HEK293 (cell line): ENCODE data around the gene ROR2.

ENCODE experiments used
- CTCF ChIA-PET: fragments of 350-600 bp; formaldehyde crosslinking; extraction: SDS; loops from one replicate; lab custom pipeline; 2021; ENCODE audit warnings: antibody characterized with exemption; lab: Yijun Ruan, JAX
- POLR2A ChIA-PET: fragments of 300-600 bp; formaldehyde crosslinking; extraction: SDS; loops from one replicate; lab custom pipeline; 2020; ENCODE audit warnings: antibody characterized with exemption, inconsistent platforms; lab: Yijun Ruan, JAX
- H3K27ac ChIP-seq: fragments of 200-500 bp; sonication (Bioruptor generic); 2 replicates; pipeline ENCODE4 v1.5.1; 2014; ENCODE audit warnings: low read depth, low read length, control low read depth, inconsistent platforms; ENCODE audit errors: extremely low read depth
- H3K36me3 ChIP-seq, 2 experiments: fragments of 200-500 bp in 1 of 2; sonication (Bioruptor generic) in 1 of 2; 1 replicate in 1 of 2; 2 replicates in 1 of 2; pipeline ENCODE4 v1.5.1; 2014 to 2017; ENCODE audit warnings: inconsistent platforms in 2 of 2, low read length in 2 of 2; ENCODE audit not compliant: control insufficient read depth in 2 of 2, insufficient read depth in 1 of 2
- H3K4me1 ChIP-seq: fragments of 200-500 bp; sonication (Bioruptor generic); 2 replicates; pipeline ENCODE4 v1.5.1; 2014; ENCODE audit warnings: mild to moderate bottlenecking, low read length, inconsistent platforms; ENCODE audit not compliant: control insufficient read depth, insufficient read depth
- H3K4me3 ChIP-seq: 2 replicates; pipeline ENCODE4 v1.5.1; 2011; ENCODE audit warnings: low read depth, mild to moderate bottlenecking, control low read depth, low read length, moderate library complexity
- H3K9me3 ChIP-seq: fragments of 200-500 bp; sonication (Bioruptor generic); 2 replicates; pipeline ENCODE4 v1.5.1; 2014; ENCODE audit warnings: low read depth, low read length, inconsistent platforms; ENCODE audit not compliant: control insufficient read depth, insufficient read depth
- GLI2 ChIP-seq: fragments of 450-650 bp; formaldehyde crosslinking; IDR thresholded peaks from 2 replicates; pipeline ENCODE4; 2017; ENCODE audit warnings: missing biosample characterization, missing genetic modification characterization, low read depth, borderline replicate concordance
- INSM2 ChIP-seq: fragments of 450-650 bp; formaldehyde crosslinking; IDR thresholded peaks from 2 replicates; pipeline ENCODE4 v1.5.1; 2016; ENCODE audit warnings: missing biosample characterization, missing genetic modification characterization
- KLF16 ChIP-seq: fragments of 450-650 bp; formaldehyde crosslinking; IDR thresholded peaks from 2 replicates; pipeline ENCODE4 v1.5.1; 2017; ENCODE audit warnings: missing biosample characterization, missing genetic modification characterization
- KLF7 ChIP-seq: fragments of 450-650 bp; formaldehyde crosslinking; IDR thresholded peaks from 2 replicates; pipeline ENCODE4 v1.5.1; 2016; ENCODE audit warnings: missing biosample characterization, missing genetic modification characterization, borderline replicate concordance
- MYNN ChIP-seq: fragments of 450-650 bp; formaldehyde crosslinking; IDR thresholded peaks from 2 replicates; pipeline ENCODE4 v1.5.1; 2016; ENCODE audit warnings: missing biosample characterization, missing genetic modification characterization, borderline replicate concordance
- MZF1 ChIP-seq: fragments of 450-650 bp; formaldehyde crosslinking; IDR thresholded peaks from 2 replicates; pipeline ENCODE4 v1.5.1; 2017; ENCODE audit warnings: missing biosample characterization, missing genetic modification characterization, borderline replicate concordance
- SCRT1 ChIP-seq: fragments of 450-650 bp; formaldehyde crosslinking; IDR thresholded peaks from 2 replicates; pipeline ENCODE4 v1.5.1; 2016; ENCODE audit warnings: missing biosample characterization, missing genetic modification characterization, borderline replicate concordance
- ZBTB26 ChIP-seq: fragments of 450-650 bp; formaldehyde crosslinking; optimal IDR thresholded peaks from 2 replicates; pipeline ENCODE3; 2016; ENCODE audit warnings: missing biosample characterization, mild to moderate bottlenecking, missing genetic modification characterization
- ZBTB48 ChIP-seq: fragments of 450-650 bp; formaldehyde crosslinking; IDR thresholded peaks from 2 replicates; pipeline ENCODE4 v1.5.1; 2016; ENCODE audit warnings: missing biosample characterization, missing genetic modification characterization
- ZFP41 ChIP-seq: fragments of 450-650 bp; formaldehyde crosslinking; IDR thresholded peaks from 2 replicates; pipeline ENCODE4 v1.5.1; 2016; ENCODE audit warnings: missing biosample characterization, missing genetic modification characterization, borderline replicate concordance
- ZFP69B ChIP-seq: fragments of 450-650 bp; formaldehyde crosslinking; IDR thresholded peaks from 2 replicates; pipeline ENCODE4 v1.5.1; 2016; ENCODE audit warnings: missing biosample characterization, missing genetic modification characterization
- ZNF169 ChIP-seq: fragments of 450-650 bp; formaldehyde crosslinking; IDR thresholded peaks from 2 replicates; pipeline ENCODE4 v1.5.1; 2016; ENCODE audit warnings: missing biosample characterization, missing genetic modification characterization
- ZNF18 ChIP-seq: fragments of 450-650 bp; formaldehyde crosslinking; IDR thresholded peaks from 2 replicates; pipeline ENCODE4 v1.5.1; 2016; ENCODE audit warnings: missing biosample characterization, missing genetic modification characterization
- ZNF19 ChIP-seq: fragments of 450-650 bp; formaldehyde crosslinking; IDR thresholded peaks from 2 replicates; pipeline ENCODE4; 2016; ENCODE audit warnings: missing biosample characterization, missing genetic modification characterization, low read depth
- ZNF202 ChIP-seq: fragments of 450-650 bp; formaldehyde crosslinking; IDR thresholded peaks from 2 replicates; pipeline ENCODE4 v1.5.1; 2016; ENCODE audit warnings: missing biosample characterization, missing genetic modification characterization, borderline replicate concordance
- ZNF248 ChIP-seq: fragments of 450-650 bp; formaldehyde crosslinking; IDR thresholded peaks from 2 replicates; pipeline ENCODE4 v1.5.1; 2017; ENCODE audit warnings: missing biosample characterization, missing genetic modification characterization
- ZNF280D ChIP-seq: fragments of 450-650 bp; formaldehyde crosslinking; IDR thresholded peaks from 2 replicates; pipeline ENCODE4 v1.5.1; 2016; ENCODE audit warnings: missing biosample characterization, missing genetic modification characterization
- ZNF302 ChIP-seq: fragments of 450-650 bp; formaldehyde crosslinking; IDR thresholded peaks from 2 replicates; pipeline ENCODE4 v1.5.1; 2016; ENCODE audit warnings: missing biosample characterization, missing genetic modification characterization, low read depth
- ZNF335 ChIP-seq: fragments of 450-650 bp; formaldehyde crosslinking; conservative IDR thresholded peaks from 2 replicates; pipeline ENCODE4 v1.5.1; 2016; ENCODE audit warnings: missing biosample characterization, missing genetic modification characterization
- ZNF416 ChIP-seq: fragments of 450-650 bp; formaldehyde crosslinking; IDR thresholded peaks from 2 replicates; pipeline ENCODE4 v1.5.1; 2016; ENCODE audit warnings: missing biosample characterization, missing genetic modification characterization
- ZNF707 ChIP-seq: fragments of 450-650 bp; formaldehyde crosslinking; IDR thresholded peaks from 2 replicates; pipeline ENCODE4 v1.5.1; 2016; ENCODE audit warnings: missing biosample characterization, missing genetic modification characterization
- ZNF776 ChIP-seq: fragments of 450-650 bp; formaldehyde crosslinking; IDR thresholded peaks from 2 replicates; pipeline ENCODE4 v1.5.0; 2017; ENCODE audit warnings: missing biosample characterization, missing genetic modification characterization, borderline replicate concordance
- ZSCAN5A ChIP-seq: fragments of 450-650 bp; formaldehyde crosslinking; IDR thresholded peaks from 2 replicates; pipeline ENCODE4 v1.5.1; 2016; ENCODE audit warnings: missing biosample characterization, missing genetic modification characterization

The ROR2 gene

GRCh38 chr9:91564081-91564670 lies 385.9 kb downstream of the ROR2 start (continued):
- TF ChIP-seq ZBTB26 (tag by site-specific recombination) (no peak), ZNF248 (tag by site-specific recombination) (no peak), ZNF169 (no peak), KLF7 (no peak), KLF16 (tag by site-specific recombination) (no peak)

- Histone ChIP-seq H3K4me1 (no peaks in the 10 kb centered on the region), H3K4me3 (no peak overlapping the region), H3K27ac (no peak overlapping the region), H3K36me3 (no peaks in the 10 kb centered on the region), H3K9me3 (no peaks in the 10 kb centered on the region)
- ChIA-PET CTCF (interaction anchor here (0.9 kb wide), 1 partner anchor 647 kb away, joined by 4 read pairs; no protein-coding TSS in a partner anchor), POLR2A (no interaction called here)
- TF ChIP-seq ZFP41 (tag by site-specific recombination) (no peak), ZNF707 (tag by site-specific recombination) (no peak)
These were observed 387.6 kb downstream of the ROR2 start for GRCh38 chr9:91562416-91562815.

- H3K4me1 ChIP-seq, result no peaks in the 10 kb centered on the region
- ChIA-PET CTCF (no interaction called here), POLR2A (interaction anchor here (0.7 kb wide), 1 partner anchor 15 kb away, joined by 3 read pairs; no protein-coding TSS in a partner anchor)
- H3K27ac ChIP-seq, result no peak overlapping the region
- no peaks in the 10 kb centered on the region for H3K9me3 ChIP-seq
- H3K4me3 ChIP-seq, result no peak overlapping the region
- TF ChIP-seq ZNF280D (tag by site-specific recombination) (no peak), ZNF416 (tag by site-specific recombination) (no peak), ZFP41 (tag by site-specific recombination) (no peak), ZNF202 (tag by site-specific recombination) (no peak), ZSCAN5A (tag by site-specific recombination) (no peak), ZFP69B (tag by site-specific recombination) (no peak), SCRT1 (tag by site-specific recombination) (no peak), INSM2 (tag by site-specific recombination) (no peak), ZNF335 (tag by site-specific recombination) (no peak), GLI2 (tag by site-specific recombination) (no peak), MYNN (tag by site-specific recombination) (no peak), ZNF776 (tag by site-specific recombination) (no peak), MZF1 (no peak), ZBTB48 (tag by site-specific recombination) (no peak), ZNF18 (tag by site-specific recombination) (no peak), ZNF302 (tag by site-specific recombination) (no peak), ZNF19 (no peak)
- H3K36me3 ChIP-seq, result no peaks in the 10 kb centered on the region
These were observed 389.7 kb downstream of the ROR2 start for GRCh38 chr9:91560301-91560700.
